Stimulated activated CD4-positive, alpha-beta T cell treated with anti-CD3 and anti-CD28 coated beads, Interleukin-15, amount 100 ng/mL, for 1 hour (primary cell): ENCODE data around the gene OTX2.

ENCODE experiments used
- DNase-seq, 2 donors: peaks; one replicate each; pipeline ENCODE4 v3.0.0-alpha.2; 2020; ENCODE audit warnings: low read depth in 1 of 2, low spot score in 1 of 2

OTX2 gene

DNA sequence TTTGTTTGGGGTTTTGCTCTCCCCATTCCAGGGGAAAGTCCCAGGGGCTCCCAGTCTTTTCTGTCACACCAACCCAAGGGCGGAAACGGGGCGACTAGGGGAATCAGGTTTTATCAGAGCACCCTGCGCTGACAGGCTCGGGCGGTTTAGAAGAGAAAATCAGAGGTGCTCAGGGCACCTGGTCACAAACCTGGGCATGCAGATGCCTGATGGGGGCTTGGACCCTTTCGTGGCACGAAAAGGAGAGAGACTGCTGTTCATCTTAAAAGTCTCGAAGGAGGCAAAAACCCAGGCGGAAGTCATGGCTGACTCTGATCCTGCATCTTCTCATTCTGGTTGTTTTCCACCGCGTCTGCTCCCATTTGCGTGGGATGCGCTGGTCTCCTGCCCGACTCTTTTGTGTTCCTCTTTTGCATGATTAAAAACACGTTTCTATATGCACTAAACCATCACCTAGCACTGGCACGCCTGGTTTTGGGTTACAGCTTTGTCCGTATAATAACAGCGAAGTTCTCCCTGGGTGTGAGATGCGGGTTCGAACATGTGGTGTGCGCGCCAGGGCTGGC, 13.2 kb downstream of the OTX2 start:
- DNase-seq: no peak

DNA sequence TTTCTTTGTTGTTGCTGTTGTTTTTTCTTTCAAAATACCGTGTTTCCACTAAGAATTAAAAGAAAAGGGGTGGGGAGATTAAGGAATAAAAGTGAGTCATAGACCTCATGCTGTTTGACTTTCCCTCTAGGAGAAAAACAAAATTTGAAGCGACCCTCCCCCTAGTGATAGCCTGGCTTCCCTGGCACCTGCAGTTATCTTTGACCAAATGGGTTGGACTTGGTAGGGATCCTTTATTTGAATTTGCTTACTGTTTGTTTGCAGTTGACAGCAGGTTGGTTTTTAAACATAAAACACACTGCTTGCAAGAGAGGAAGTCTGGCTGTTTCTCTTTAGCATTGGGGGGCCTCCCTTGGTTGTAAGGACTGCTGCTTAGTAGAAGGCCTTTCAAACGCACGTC, 14.0 kb downstream of the OTX2 start:
- DNase-seq: no peak

GRCh38 chr14:56795284-56795622, 15.0 kb downstream of the OTX2 start:
- no peak for DNase-seq

DNA sequence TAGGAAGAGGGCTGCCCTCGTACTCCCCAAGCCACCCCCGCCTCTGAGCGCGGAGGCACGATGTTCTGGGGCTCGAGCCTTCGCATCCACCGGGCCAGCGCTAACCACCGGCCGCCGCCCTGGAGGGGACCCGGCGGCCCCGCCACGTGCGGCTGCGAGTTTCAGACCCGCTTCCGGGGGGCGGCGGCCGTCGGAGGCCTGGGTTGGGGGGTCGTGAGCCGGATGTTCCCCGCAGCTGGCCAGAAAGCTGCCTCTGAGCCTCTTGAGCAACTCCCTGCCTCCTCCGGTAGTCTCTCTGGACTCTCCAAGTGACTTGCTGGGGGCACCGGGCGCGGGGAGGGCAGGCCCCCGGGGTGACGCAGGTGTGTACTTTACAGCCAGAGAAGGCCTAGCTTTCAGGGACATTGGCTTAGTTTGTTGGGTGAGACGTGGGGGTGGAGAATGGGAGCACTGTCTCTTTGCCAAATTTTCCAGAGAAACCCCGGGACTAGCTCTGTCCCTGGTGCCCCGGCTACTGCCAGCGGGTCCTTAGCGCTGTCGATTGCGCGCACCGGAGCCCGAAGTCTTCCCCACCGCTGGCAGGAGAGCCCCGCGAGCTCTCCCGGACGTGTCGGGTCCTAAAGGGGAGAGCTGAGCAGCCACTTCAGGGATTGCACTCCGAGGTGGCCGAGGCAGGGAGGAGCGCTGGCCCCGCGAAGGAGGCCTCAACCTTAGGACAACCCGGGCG, 15.6 kb downstream of the OTX2 start:
- DNase-seq: no peak

DNA sequence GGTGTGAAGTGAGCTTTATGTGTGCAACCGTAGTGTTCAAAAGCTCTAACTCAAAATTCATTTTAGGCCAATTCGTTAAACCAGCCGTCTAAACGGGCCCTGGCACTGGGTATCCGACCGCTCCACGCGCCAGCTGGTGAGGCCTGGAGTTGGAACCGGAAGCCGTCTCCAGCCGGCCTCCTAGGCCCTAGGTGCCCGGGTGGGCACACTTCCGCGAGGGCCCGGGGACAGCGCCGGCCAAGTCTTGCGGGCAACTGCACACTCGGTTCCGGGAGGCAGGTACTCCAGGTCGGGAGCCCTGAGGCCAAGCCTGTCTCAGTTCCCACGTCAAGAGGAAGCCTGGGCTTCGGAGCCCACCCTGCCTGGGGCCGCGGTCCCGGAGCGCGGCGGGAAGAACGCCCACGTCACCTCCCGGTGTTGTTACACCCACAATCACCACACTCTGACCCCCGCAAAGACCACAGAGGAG, 16.2 kb downstream of the OTX2 start:
- no peak for DNase-seq

DNA sequence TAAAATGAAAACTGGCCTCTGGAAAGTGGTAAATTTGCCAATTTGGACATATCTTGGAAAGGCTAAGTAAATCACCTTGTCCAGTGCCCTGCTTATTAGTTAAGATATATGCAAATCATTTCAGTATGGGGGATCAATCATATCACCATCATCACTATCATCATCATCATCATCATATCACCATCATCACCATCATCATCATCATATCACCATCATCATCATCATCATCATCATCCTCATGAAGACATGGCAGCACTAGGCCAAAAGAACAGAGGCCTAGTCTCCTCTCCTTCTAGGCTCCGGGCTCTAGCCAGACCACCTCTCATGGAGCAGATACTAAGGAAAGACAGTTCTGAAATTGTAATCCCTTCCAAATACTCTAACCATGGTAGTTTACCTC, 20.3 kb downstream of the OTX2 start:
- no peak for DNase-seq

- no peak for DNase-seq
These were observed 22.7 kb downstream of the OTX2 start for GRCh38 chr14:56787530-56787929.

GRCh38 chr14:56782711-56783110, 27.6 kb downstream of the OTX2 start:
- DNase-seq: no peak

DNA sequence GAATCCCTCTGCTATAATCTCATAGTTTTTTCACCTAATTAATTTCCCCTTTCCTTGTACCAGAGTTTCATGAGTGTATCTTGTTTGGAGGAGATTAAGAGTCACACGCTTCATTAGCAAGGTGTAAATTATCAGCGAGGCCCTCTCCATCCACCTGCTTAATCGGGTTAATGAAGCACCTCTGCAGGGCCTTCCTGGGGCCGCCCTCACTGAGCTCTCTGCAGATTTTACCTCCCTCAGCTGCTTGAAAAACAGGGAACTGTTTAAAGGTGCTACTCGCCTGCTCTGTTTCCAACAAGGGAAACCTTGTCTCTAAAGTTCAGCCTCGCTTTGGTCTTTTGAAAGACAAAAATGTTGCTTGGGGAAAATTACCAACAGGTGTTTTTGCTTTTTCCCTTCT, 35.8 kb downstream of the OTX2 start:
- DNase-seq: no peak

DNA sequence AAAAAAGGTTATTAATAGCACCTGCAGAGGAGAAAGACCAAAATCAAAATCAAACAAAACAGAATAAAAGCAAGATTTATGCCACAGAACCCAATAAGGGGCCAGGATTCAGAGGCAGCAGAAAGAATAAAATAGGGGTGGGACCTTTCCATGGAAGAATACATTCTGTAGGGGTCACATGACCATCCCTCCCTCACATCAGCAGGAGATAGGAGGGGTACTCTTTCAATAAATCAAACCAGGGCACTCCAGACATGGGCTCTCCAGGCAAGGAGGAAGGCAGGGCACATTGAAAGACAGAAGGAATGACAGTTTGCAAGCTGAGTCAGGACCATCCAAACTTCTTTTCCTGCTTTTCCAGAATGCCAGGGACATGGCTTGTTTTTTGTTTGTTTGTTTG, 39.8 kb downstream of the OTX2 start:
- DNase-seq: no peak

- DNase-seq: no peak
These were observed 49.9 kb downstream of the OTX2 start for GRCh38 chr14:56760164-56760914.

DNA sequence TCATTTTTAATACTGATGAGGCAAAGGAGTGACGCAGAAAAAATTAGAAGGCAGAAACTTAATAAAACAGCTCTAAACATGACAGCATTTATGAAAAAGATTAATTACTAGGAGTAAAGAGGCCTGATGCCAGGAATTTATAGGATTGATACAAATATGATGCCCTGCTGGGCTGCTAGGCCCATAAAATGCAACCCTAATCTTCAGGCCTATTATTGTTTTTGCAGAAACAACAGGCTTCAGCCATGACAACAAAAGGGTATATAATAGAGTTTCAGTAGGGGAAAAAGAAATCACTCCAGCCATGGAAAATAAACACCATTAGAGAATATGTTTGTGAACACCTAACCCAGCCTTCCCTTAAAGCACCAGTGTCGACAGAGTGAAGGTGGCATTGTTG, 50.6 kb downstream of the OTX2 start:
- no peak for DNase-seq

DNA sequence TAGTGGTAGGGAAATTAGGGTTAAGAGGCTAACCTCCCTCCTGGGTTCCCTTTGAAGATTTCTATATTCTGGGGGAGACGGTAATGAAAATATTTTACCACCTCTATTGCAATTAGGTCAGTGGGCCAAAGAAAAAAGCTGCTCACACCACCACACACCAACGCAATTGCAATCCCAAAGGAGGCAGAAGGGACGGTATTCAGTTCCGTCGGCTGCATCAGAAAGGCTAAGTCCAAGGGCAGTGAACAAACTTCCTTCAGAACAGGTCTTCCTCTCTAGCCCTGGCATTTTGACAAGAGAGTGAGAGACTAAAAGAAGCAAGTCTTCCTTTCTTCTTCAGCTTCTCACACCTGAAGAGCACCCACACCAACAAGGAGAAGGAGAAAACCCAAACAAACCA, 51.2 kb downstream of the OTX2 start:
- DNase-seq: no peak

GRCh38 chr14:56754921-56755320, 55.4 kb downstream of the OTX2 start:
- DNase-seq: no peak

GRCh38 chr14:56753396-56753795, 56.9 kb downstream of the OTX2 start:
- DNase-seq: no peak

GRCh38 chr14:56752428-56752827, 57.9 kb downstream of the OTX2 start:
- no peak for DNase-seq

GRCh38 chr14:56751471-56751870, 58.8 kb downstream of the OTX2 start:
- DNase-seq: no peak
